Stimulated activated naive CD4-positive, alpha-beta T cell treated with Interleukin-2 at 50 U/mL for 16 hours (primary cell): ENCODE results near the gene FICD.
"Not testable (repeated sequence)": the region's sequence is repeated elsewhere in the genome, so short reads cannot be mapped to it uniquely, and the experiment has no call there.

ENCODE experiments used
- DNase-seq: peaks from one replicate; lab custom pipeline; 2025; lab: John Stamatoyannopoulos, UW

Gene FICD

DNA sequence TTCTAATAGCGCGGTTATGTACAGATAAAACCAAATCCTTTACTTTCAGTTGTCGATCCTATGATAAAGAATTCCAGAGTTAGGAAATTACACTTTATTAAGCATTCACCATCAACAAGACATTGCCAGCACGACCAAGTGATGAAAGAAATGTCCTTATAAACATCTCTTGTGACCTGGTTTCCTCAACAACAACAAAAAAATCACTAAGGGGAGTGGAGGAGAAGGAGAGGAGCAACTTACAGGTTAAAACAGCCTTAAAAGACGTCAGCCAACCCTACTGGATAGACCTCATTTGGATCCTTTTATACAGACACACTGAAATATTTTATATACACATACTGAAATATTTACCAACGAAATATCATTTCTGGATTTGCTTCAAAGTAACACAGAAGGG lies 23.1 kb downstream of the FICD start:
- DNase-seq: no peak

DNA sequence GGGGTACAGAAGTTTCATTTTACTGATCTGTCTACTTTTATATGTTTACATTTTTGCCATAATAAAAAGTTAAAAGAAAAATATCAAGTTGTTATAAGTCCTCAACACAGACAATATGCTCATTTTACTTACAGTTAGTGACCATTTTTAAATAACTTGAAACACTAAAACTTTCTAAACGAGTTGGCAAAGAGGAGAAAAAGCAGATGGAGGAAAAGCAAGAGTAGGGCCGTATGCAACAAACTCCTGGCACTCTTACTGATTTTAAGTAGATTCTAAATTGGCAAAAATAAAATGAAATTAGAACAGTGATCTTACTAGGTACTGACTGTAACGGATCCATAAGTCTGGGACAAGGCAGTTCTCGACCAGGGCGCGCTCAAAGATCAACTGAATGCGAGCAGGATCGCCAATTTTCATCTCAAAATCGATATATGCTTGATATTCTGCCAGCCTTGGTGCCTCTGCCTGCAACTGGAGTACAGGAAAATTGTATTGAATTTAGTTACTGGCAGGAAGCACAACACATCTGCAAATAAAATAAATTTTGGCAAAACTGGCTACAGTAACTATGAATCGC lies 23.6 kb downstream of the FICD start:
- no peak for DNase-seq

DNA sequence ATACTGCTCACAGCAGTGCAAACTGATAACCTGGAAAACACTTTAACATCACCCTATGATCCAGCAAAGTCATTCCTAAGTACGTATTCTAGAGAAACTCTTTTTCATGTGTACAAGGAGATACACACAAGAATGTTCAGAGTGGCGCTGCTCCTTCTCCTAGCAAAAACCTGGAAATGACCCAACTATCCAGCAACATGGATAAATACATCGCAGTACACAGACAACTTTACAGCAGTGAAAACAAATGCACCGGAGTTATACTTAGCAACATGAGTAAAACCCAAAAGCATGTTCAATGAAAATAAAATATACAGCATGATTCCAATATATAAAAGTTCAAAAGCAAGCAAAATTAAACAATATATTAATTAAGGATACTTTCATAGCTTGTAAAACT lies 27.2 kb downstream of the FICD start:
- no peak for DNase-seq

DNA sequence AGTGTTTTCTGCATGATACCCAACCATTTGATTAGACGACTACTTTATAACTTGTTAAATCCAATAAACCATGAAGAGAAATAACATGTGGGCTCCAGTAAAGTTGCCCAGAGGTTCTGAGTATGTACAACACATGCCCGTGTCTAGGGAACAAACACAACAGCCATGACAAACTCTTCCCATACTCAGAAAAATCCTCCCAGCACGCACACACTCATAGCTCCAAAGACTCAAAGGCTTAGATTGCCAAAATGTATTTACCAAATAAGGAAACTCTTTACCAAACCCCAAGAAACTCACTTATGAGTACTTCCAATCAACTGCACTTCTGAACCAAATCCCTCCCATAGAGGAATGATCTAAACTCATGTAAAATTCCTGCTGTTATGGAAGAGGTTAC lies 28.6 kb downstream of the FICD start:
- DNase-seq: no peak

DNA sequence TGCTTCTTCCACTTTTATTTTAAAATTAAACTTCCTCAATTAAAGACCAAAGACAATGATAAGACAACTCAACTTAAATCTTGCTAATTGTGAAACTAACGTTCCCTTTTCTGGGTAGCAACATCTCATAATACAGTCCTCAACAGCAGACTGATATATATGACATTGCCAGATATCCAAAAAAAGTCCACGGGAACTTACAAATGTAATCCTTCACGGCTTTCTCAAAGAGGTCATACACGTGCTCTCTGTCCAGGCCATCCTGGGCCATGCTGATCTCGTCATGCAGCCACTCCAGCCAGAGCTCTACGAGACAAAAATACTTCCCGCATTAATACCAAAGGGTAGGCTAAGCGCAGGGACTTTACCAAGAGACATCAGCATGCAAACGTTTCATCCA lies 32.6 kb downstream of the FICD start:
- no peak for DNase-seq

DNA sequence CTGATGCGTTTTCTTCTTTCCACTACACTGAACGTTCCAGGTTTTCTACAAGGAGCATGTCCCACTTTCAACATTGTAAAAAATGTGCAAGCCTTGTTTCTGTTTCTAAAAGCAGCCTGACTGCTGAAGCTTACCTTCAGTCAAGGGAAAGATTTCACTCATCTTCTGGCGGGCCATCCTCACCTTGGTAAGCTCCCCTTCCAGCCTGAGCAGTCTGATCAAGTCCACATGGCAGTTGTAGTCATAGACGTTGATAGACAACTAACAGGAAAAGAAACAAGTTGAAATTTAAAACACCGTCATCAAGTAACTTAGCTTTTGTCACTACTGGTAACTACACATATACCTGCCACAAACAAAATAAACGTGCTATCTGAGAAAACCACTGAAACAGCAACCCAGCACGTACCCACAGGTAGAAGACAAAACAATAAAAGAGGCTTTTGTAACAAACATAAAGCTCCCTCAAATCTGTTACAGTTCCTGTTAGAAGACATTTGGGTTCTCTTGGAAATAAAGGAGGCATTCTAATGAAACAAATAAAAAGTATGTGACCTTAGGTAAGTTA lies 34.0 kb downstream of the FICD start:
- DNase-seq: no peak

DNA sequence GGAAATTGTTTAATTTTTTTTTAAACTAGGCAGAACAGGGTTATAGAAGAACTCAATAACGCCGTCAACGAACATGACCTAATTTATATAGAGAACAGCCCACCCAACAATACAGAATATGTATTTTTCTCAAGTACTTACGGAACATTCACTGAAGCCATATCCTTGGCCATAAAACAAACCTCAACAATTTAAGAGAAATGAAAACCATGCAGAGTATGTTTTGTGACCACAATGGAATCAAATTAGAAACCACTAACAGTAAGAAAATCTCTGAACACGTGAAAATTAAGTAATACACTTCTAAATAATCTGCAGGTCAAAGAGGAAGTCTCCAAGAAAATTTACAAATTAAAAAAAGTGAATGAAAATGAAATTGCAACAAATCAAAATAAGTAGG lies 36.5 kb downstream of the FICD start:
- no peak for DNase-seq

DNA sequence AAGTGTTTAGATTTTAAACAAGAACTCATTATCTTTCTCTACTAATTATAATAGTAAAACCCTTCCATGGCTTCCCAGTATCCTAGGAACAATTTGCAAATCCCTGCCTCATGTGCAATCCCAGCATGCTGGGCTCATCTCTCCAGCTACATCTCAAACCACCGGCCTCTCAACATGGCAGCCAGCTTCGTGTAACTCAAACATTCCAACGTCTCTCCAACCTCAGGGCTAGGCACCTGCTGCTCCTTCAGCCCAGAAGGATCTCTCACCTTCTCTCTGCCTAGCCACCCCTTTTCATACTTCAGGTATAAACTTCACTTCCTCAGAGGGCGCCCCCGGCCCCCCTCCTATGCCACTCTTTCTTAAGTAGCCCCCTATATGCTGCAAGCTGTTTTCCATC lies 38.7 kb downstream of the FICD start:
- DNase-seq: no peak

DNA sequence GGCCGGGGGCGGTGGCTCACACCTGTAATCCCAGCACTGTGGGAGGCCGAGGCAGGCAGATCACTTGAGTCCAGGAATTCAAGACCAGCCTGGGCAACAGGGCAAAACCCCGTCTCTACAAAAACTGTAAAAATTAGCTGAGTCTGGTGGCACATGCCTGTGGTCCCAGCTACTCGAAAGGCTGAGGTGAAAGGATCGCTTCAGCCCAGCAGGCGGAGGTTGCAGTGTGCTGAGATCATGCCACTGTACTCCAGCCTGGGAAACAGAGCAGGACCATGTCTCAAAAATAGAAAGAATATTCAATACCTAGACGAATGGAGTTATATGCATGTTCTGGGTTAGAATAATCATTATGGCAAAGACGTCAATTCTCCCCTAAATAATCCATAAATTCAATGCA lies 40.3 kb downstream of the FICD start:
- DNase-seq: not testable (repeated sequence)

DNA sequence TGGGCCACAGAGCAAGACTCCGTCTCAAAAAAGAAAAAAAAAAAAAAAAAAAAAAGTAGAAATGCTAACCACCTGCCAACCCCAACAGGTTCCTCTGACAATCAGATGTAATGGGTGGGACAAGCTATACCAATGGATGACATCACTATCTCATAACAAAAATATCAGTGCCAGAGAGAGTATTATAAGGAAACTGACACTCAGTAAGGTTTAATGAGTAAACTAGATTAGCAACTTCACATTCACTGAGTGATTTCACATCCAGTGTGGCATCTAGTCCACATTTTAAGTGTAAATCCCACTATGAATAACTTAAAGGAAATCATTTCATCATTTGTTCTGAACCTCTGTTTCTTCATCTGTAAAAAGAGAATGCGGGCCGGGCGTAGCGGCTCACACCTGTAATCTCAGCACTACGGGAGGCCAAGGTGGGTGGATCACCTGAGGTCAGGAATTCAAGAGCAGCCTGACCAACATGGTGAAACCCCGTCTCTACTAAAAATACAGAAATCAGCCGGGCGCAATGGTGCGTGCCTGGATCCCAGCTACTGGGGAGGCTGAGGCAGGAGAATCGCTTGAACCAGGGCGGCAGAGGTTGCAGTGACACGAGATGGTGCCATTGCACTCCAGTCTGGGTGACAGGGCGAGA lies 44.1 kb downstream of the FICD start:
- DNase-seq: no peak

DNA sequence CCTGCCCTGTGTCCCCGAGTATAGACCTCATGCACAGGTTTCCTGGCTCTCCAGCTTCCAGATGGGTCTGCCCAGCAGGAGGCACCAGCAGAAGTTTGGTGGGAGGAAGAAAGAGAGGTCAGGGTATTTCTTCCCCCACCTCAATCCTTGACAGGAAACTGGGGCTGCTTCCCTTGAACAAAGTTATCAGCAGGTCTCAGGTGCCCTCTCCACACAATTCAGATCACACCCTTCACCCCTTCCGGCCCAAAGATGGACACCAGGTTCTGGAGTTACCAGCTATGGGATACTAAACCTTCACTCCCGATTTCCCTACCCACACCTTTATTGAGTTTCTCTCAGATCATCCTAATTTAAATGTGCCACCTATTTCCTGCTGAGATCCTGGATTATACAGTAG lies 44.7 kb downstream of the FICD start:
- no peak for DNase-seq

DNA sequence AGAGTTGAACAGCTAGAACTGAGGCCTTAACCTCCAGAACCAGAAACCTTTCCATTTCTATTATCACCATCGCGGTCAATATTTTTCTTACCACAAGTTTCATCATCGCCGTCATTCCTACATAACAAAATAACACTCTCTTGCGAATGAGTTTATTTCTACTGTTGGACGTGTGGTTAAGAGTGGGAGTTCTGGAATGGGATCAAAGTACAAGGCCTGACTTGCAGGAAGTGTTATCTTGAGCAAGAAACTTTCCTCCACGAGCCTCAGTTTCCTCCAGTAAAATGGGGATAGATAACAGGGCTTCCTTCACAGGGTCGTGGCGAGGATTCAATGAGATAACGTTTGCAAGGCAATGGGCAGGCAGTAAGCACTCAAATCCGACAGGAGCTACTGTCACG lies 45.2 kb downstream of the FICD start:
- no peak for DNase-seq

DNA sequence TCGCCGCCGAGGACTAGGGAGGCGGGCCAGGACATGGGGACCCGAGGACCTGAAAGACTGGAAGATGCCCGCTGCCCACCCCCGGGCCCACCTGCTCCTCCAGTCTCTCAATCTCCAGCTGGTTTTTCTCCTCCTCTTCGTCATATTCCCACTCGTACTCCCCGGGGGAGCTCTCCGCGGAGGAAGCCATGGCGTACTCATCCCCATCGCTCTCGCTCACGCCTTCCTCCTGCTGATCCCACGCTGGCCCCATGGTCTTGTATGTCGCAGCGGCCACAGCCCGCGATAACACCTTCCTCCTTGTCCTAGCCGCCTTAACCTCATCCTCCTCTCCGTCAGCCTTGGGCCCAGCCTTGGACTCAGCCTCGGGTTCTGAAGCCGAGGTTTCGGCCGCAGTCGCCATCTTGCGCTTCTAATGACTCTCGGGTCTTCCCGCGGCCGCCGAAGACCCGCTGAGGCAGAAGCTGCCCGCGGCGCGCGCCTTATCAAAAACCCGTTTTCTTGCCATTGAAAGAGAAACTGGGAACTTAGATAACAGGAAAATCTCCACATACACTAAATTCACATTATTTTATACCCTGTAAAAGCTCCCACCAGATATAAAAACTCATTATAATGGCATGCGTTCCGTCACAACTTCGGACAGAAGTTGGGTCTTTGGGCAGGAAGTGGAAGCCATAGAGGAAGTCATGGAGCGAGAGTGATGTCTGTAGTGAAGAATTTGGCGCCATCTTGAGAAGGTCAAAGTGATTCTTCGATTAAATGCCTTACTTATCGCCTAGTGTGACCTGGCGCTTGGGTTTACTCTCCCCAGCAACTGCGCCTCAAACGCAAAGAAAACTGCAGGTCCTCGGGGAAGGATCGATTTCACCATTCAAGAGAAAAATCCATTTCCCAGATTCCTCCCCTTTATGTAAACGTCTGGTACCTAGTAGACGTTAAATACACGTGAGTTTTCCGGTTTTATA lies 46.0 kb downstream of the FICD start, which contains the start of gene SART3:
Gene SART3 (minus strand): TSS at position 422 of the 968 bp plus-strand sequence. CDS start 19 bp downstream, at position 403.
- peak; percentile 81 for DNase-seq

DNA sequence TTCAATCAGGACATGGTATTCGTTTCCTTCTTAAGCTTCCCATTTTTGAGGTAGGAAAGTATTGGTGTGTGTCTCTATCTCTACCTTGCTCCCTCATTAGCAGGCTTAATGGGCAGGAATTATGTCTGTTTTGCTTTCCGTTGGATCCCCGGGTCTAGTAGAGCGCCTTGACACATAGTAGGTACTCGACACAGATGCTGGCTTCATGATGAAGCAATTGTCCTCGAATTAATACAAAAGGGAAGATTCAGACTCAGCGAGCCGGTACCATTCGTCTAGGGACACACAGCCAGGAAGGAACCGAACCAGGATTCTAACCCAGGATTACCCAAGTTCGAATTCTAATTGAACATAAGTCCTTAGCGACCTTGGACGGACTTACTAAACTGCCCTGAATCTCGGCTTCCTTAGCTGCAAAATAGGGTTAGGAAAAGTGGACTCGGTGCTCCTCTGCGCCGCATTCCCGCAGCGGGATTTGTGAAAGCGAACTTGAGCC lies 46.8 kb downstream of the FICD start:
- DNase-seq: no peak

DNA sequence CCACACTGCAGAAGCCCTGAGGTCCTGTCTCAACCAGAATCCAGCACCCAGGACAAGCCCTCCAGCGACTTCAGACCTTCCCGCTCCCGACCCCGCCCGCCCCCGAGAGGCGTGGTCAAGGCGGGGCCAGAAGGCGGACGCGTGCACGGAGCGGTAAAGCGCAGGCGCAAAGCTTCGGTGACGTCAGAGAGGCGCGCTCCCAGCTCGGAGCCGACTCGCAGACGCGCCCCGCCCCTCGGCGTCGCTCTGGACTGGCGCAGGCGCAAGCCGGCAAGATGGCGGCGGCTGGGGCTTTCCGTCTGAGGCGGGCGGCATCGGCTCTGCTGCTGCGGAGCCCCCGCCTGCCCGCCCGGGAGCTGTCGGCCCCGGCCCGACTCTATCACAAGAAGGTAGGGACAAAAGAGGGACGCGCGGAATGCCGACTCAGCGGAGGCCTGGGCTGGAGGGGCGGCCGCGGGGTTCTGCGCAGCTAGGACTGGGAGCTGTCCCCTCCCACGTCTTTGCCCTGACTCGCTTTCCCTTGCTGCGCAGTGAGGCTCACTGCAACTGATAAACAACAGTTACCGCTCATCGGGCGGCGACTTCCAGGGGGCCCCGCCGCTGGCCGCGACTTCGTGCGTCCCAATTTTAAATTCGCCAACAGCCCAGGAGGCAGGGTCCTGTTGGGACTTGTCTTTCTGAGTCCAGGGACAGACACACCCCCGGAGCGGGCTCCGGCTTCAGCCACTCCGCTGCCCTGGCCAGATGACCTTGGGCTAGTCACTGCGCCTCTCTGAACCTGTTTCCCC lies 47.5 kb downstream of the FICD start, which contains the start of gene ISCU:
Gene ISCU (plus strand): TSS at position 249 of the 788 bp plus-strand sequence. CDS start 27 bp downstream, at position 276.
- DNase-seq: peak; percentile 96

DNA sequence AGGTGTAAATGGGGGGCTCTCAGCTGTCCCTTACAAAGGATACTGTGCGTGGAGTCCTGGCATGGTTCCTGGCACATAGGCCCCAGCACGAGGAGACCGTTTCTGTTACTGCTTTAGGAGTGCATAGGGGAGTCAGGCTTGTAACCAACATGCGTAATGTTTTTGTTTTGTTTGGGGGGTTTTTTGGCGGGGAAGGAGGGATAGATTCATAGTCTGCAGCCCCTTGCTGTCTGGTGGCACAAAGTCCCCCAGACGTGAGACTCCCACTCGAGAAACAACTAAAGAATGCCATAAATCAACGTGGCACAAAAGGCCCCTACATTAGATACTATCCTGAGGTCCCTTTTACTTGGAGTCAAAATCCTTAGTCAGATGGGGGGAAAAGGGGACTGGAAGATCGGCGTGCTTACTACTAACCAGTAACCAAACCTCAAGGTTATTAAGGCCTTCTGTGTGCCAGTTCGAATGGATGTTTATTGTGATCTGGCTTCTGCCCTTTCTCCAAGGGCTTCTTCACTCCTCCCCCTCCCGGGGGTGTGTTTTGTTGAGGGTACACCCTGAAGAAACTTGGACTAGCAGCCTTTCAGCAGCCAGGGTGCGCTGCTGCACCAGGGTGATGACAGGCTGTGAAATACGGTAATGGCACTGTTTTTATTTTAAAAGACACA lies 48.2 kb downstream of the FICD start:
- DNase-seq: peak; percentile 85

DNA sequence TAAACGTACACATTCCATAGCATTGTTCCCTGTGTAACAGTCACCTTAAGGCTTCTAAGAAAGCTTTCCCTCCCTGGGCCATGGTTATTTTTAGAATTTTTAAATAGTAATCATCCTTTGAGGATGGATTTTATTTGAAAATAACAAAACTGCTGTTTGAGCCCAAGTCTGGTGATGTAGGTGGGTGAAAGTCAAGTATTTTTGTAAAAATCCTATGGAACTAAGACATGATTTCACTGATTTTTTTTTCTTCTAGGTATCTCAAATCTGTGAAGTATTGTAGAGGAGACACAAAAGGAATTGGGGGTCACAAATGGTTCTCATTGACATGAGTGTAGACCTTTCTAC lies 48.7 kb downstream of the FICD start:
- no peak for DNase-seq

DNA sequence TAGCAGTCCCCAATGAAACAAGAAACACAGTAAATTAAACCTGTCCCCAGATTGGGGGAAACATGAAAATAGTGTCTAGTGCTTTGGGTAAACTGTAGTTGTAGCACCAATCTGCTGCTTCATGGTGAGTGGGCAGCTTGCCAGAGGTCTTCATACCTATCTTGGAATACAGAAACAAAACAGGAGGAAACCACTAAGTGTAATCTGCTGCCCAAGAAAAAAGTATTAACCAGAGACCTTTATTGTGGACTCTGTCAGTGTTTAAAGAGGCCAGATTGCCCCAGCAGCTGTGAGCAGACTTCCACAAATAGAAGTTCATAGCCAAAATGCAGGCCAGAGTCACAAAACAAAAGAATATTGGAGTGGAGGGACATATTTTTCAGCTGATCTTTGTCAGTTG lies 49.6 kb downstream of the FICD start:
- DNase-seq: no peak

DNA sequence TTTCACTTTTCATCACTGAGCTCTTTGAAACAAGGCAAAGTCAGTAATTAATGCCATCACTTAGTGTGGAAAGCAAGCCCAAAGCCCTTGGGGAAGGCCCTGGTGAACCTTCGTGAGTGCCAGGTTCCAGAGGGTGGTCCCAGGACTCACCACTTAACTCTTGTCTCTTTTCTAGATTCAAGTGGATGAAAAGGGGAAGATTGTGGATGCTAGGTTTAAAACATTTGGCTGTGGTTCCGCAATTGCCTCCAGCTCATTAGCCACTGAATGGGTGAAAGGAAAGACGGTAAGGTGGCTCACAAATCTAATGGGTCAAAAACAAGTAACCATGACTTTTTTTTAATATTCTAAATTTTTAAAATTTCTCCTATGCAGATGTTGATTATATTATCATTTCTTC lies 50.1 kb downstream of the FICD start:
- no peak for DNase-seq

DNA sequence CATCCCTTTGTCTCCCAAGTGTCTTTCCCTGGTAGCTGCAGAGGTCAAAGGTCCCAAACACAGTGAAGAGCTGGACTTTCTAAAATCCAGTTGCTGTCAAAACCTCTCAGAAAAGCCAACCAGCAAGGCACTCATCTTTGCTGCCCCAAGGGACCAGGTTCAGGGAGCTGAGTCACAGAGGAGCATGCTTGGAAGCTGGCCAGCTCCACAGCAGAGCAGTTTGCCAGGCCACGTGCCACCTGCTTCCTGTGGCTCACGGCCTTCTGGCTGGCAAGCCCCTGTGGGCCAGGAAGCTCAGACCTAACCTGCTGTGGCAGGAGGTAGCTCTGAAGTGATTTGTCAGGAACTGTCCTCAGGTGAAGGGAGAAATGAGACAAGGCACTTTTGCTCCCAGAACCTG lies 50.9 kb downstream of the FICD start:
- DNase-seq: peak; percentile 42

DNA sequence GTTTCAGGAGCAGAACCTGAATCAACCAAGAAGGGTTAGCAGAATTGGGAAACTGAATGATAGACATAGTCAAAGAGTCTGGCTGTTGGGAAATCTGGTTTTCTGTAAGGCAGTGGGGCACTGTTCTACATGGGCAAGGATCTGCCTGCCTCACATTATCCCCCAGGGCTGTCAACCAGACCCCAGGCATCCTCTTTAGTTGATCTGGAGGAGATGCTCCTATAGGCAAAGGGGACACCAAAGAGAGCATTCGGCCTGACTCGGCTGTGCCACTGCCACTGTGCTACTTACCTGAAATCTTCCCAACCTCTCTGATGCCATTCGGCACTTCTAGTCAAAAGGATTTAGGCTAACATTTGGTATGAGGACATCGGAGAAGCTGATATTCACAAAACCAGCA lies 51.4 kb downstream of the FICD start:
- no peak for DNase-seq
